ENCODE data around the gene PC. TPM values are rescaled to one million over a fixed set of nuclear protein-coding genes. Genes with fewer than 3 reads are reported as not detected.

Gene PC
- total and polyA plus RNA-seq, 9 of the 15 experiments (the other 6 are each of a cell fraction or from before 2014, with no cell fraction given) = 0.94 to 38.0 (median 8.7) TPM

- TF ChIP-seq ZBTB34 (CRISPR knock-in tag; IDR thresholded peaks at IDR 0.05) (no peak), MCM2 (IDR thresholded peaks at IDR 0.05; ENCODE audit: low read depth) (no peak), TAF9B (IDR thresholded peaks at IDR 0.05; ENCODE audit: partially characterized antibody) (peak; percentile 94), CEBPG (CRISPR knock-in tag; IDR thresholded peaks at IDR 0.05) (no peak), CEBPG (tag; conservative IDR thresholded peaks at IDR 0.05 in 1 of 2, IDR thresholded peaks at IDR 0.05 in 1 of 2) (no peak), ZBTB17 (CRISPR knock-in tag; IDR thresholded peaks at IDR 0.05) (no peak), TCF15 (CRISPR knock-in tag; IDR thresholded peaks at IDR 0.05) (no peak; the same call in 1 of the 2 replicates), EHMT2 (IDR thresholded peaks at IDR 0.05) (peak; percentile 90), ARHGAP35 (IDR thresholded peaks at IDR 0.05; ENCODE audit: partially characterized antibody) (no peak), HMGN3 (IDR thresholded peaks at IDR 0.05; ENCODE audit: borderline replicate concordance, extremely low read depth, insufficient read length, low read depth, low read length) (no peak), CXXC5 (CRISPR knock-in tag; IDR thresholded peaks at IDR 0.05) (peak; percentile 85), MNT (conservative IDR thresholded peaks at IDR 0.05) (peak in 1 of 2 experiments; percentile 80; a peak in 3 of 4 replicates), GTF2F1 (IDR thresholded peaks at IDR 0.05; ENCODE audit: low read depth, low read length) (no peak), STAG1 (CRISPR knock-in tag; IDR thresholded peaks at IDR 0.05; ENCODE audit: borderline replicate concordance) (no peak), ZNF707 (CRISPR knock-in tag; conservative IDR thresholded peaks at IDR 0.05) (no peak), ATF1 (CRISPR knock-in tag; IDR thresholded peaks at IDR 0.05) (no peak), ATF1 (tag; IDR thresholded peaks at IDR 0.05) (peak; percentile 79)
These were observed 66.1 kb downstream of the PC start (continued) for GRCh38 chr11:66891851-66892660.
